HUDEP-2 (cell line): Measurements from ENCODE around the gene IGLON5.

ENCODE experiments used
- DNase-seq, 76 experiments: peaks; one replicate each; lab custom pipeline; 2025; ENCODE audit not compliant: unreplicated experiment in 76 of 76; lab: John Stamatoyannopoulos, UW

Gene IGLON5

GRCh38 chr19:51317376-51317775, 5.9 kb downstream of the IGLON5 start:
- peak in 71 of 76 experiments; percentile 20 to 85 (median 65) for DNase-seq

DNA sequence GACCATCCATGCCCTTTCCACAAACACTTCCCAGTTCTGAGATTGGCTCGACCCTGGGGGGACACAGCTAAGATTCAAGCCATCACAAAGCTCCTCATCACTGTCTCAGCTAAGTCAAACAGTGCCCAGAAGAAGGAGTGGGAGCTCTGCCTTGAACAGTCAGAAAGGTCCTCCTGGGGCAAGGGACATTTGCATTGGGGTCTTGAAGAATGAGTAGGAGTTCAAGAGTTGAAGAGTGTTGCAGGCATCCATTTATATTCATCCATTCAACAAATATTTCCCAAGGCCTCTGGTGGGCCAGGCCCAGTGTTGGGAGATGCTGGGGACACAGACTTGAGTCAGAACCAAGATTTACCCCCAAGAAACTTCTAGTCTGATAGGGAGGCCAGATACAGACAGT, 6.5 kb downstream of the IGLON5 start:
- no peak for DNase-seq

DNA sequence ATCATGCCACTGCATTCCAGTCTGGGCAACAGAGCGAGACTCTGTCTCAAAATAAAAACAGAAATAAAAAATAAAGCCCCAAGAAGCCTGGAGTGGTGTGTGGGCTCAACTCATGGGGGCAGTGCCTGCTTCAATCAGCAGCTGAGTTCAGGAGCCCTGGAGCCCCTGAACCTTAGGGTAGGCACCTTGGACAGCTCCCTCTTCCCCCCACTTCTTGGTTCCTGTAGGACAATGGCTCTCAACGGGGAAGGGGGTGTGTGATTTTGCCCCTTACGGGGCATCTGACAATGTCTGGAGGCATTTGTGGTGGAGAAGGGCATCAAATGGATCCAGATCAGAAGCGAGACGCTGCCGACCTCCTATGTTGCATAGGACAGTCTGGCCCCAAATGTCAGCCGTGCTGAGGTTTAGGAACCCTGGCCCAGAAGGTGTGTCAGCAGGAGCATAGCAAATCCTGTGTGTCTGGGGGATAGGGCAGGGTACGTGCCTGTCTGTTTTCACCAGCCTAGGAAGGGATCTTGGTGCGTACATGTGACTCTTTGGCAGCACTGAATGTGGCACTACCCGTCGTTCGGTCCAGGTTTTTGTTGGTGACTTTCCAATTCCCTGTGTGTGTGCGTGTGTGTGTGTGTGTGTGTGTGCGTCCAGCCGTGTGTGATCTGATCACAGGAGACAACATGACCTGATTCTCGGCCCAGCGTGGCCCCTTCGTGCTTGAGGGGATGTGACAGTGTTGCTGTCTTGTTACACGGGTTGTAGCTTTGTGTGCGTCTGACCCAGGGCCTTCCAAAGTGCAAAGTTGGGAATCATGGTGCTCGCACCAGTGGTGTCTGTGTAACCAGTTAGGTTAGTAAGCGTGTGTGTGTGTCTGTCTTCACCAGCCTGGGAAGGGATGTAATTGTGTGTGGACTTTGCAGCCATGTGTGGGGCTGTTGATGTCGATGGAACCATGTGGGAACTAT, 7.5 kb downstream of the IGLON5 start:
- DNase-seq, result peak in 4 of 76 experiments; percentile 5 to 20 (median 12)

DNA sequence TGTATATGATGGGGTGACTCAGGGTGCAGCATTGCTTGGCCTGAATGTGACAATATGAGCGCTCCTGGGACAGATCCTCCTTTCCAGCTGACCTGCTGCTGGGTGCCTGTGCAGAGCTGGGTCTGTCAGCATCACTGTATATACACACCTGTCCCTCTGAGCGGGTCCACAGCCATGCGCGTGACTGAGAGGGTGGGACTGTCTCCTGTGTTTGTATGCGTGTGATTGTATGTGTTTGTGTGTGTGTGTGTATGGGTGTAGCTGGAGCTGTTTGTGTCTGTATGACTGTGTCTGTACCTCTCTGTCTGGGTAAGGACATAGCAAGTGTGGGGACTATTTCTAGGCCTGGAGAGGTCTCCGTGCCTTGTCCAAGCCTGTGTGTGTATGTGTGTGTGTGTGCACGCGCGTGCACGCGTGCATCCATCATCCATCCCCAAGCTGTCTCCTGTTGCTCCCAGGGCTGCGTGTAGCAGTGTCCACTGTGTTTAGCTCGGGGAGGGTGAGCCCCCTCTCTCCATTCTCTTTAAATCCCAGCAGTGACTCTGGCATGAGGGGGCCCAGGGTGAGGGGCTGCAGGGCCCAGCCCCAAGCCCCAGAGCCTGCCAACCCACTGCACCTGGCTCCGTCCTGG, 8.3 kb downstream of the IGLON5 start:
- DNase-seq, result no peak

GRCh38 chr19:51320280-51320657, 8.8 kb downstream of the IGLON5 start:
- peak in 23 of 76 experiments; percentile 9 to 73 (median 38) for DNase-seq

- no peak for DNase-seq
Observed at GRCh38 chr19:51321799-51322198, 10.4 kb downstream of the IGLON5 start.

DNA sequence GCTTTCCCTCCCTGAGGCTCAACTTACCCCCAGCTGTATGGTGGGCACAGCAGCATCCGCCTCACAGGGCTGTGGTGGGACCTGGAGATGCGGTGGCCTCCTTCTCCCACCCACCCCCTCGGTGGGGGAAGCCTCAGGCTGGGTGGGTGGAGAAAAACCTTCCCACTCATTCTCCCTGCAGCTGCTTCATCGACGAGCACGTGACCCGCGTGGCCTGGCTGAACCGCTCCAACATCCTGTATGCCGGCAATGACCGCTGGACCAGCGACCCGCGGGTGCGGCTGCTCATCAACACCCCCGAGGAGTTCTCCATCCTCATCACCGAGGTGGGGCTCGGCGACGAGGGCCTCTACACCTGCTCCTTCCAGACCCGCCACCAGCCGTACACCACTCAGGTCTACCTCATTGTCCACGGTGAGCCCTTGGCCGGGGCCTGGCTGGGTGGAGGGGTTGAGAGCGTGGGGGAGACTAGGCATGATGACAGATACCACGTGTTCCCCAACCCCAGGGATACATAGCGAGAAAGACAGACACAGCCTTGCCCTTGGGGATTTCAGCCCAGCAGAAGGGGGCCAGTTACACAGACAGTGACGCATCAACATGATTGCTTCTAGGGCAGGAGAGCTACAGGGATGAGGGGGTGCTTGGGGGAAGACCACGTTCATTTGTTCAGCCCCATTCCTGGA, 12.2 kb downstream of the IGLON5 start:
- DNase-seq, result no peak

DNA sequence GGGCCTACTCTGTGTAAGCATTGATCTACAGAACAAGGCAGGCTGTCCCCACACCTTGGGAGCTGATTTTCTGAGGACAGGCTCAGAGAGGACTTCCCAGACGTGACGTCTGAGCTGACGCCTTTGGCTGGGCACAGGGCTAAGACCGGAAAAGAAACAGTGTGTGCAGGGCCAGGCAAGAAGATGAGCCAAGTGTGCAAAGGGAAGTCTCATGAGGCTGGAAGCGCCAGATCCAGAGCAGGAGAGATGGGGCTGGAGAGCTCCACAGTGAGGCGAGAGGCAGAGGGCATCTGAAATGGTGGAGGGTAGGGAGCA, 12.7 kb downstream of the IGLON5 start:
- DNase-seq, result no peak

- DNase-seq, result no peak
Observed at GRCh38 chr19:51325161-51325976, 13.9 kb downstream of the IGLON5 start.

- no peak for DNase-seq
Observed at GRCh38 chr19:51326216-51327065, 15.0 kb downstream of the IGLON5 start.

GRCh38 chr19:51327066-51328001, 15.9 kb downstream of the IGLON5 start:
- DNase-seq, result peak in 71 of 76 experiments; percentile 24 to 90 (median 73)

DNA sequence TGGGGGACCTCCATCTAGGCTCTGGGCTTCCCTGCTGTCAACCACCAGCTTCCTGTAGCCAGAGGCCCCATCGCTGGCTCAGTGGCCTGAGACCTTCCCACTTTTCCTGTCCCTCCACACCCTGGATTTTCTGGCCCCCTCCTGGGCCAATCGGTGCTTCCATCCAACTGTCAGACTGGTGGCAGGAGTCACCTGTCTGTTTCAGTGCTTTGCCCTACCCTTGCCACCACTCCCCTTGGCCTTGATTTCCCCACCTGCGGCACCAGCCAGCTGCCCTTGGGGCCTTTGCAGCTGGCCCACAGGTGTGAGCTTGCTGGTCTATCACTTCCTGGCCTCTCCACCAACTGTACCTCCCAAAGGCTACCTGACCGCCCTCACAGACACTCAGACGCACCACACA, 18.0 kb downstream of the IGLON5 start:
- no peak for DNase-seq

DNA sequence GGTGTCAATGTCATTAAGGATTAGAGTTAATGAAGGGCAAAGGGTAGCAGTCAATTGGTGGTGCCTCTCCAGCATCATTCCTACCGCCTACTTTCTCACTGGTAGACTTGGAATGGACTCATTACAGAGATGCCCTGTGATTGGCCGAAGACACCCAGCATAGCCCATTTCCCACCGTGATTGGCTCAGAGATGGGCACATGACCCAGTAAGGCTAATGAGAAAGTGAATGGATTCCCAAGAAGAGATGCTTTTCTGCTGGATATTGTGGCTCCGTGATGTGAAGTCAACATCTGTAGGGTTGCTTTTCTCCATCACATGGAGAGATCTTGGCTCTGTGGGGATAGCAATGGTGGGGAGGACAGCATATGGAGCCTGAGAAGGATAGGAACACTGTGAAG, 18.9 kb downstream of the IGLON5 start:
- no peak for DNase-seq

GRCh38 chr19:51331193-51331592, 19.7 kb downstream of the IGLON5 start:
- DNase-seq, result no peak

DNA sequence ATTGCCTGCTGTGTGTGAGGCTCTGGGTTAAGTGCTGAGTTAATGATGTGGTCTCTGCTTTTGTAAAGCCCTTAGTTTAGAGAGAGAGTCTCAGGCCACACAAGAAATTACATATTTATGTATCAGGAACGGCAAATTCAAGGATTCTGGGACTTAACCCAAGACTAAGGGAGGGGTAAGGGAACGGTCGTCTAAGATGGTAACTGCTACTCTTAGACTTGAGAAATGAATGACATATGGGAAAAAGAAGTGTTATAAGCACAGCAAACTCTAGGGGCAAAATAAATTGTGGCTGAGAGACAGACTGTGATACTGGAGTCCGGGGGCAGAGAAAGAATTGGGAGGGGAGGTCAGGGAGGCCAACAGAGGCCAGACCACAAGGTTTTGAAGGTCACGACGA, 20.3 kb downstream of the IGLON5 start:
- no peak for DNase-seq

DNA sequence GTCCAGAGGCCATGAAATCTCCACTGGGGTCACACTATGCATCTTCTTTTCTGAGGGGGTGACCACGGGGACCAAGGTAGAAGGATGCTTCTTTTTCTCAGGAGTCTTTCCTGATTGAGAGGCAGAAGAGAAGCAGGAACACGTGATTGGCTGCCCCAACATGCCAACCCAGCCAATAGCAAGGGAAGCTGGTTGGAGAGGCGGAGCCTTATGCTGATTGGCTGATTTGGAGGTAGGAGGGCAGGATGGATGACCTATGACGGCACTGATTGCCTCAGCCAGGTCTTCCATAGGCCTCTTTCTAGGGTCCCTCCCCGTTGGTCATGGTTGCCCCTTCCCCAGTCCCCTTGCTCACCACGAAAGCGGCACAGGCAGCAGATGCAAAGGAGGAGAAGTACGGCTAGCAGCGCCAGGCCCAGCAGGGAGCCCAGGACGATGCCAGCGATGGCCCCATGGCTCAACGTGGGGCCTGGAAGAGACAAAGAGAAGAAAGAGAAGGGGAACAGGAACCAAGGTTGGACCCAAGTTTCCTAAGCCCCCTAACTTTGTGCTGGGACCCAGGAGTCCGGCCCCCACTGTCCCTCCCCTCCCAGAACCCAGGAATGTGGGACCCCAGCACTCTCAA, 22.5 kb downstream of the IGLON5 start:
- DNase-seq, result peak in 1 of 76 experiments; percentile 27

DNA sequence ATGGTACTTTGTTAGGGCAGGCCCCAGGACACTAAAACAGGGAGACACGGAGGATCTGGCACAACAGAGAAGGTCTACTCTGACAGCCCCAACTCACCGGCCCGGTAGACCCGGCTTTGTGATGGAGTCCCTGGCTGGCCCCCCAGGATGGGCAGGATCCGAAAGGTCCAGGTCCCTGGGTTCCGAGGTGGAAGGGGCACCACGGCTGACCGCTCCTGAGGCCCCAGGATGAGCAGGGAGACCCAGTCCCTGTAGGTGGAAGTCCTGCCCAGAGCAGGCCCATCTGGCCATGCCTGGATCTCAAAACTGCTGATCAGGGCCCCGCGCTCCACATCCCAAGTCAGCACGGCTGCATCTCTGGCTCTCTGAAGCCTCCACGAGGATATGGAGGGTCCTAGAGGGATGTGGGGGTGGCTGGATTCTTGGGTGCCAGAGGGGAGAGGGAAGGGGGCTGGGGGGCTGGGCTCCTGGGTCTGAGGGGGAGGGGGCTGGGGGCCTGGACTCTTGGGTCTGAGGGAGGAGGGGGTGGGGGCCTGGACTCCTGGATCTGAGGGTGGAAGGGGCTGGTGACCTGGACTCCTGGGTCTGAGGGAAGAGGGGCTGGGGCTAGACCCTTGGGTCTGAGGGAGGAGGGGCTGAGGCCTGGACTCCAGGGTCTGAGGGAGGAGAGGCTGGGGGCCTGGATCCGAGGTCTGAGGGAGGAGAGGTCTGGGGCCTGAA, 25.9 kb downstream of the IGLON5 start:
- no peak for DNase-seq
